ENCODE measurements around the gene REM2. TPM values are rescaled to one million over a fixed set of nuclear protein-coding genes. Genes with fewer than 3 reads are reported as not detected.

REM2 gene
- total RNA-seq, 1 experiment from 2014 or later: 0.98 TPM

- no peaks in the 10 kb centered on the region for H3K36me3 ChIP-seq (ENCODE audit: low read depth)
- DNase-seq: no peak
- H3K27ac ChIP-seq: no peak overlapping the region
- no peak overlapping the region for H3K4me2 ChIP-seq
- H3K4me3 ChIP-seq: no peak overlapping the region
- intact Hi-C loops (cut with micrococcal nuclease; ENCODE audit: unreplicated experiment): no loop called here
- no peaks in the 10 kb centered on the region for H3K9me3 ChIP-seq (ENCODE audit: insufficient read depth, low read depth)
- no peaks in the 10 kb centered on the region for H3F3A ChIP-seq (ENCODE audit: insufficient read depth, low read depth)
- H2AFZ ChIP-seq: no peak overlapping the region
- no peaks in the 10 kb centered on the region for H3K79me2 ChIP-seq (ENCODE audit: low read depth)
- ChIA-PET POLR2A (ENCODE audit: unreplicated experiment) (interaction anchor here (0.5 kb wide), 1 partner anchor 64 kb away, joined by 5 read pairs; no protein-coding TSS in a partner anchor), CTCF (no interaction called here)
- no peaks in the 10 kb centered on the region for H3K27me3 ChIP-seq (ENCODE audit: insufficient read depth, low read depth)
- H4K20me1 ChIP-seq (ENCODE audit: insufficient read depth): no peaks in the 10 kb centered on the region
- TF ChIP-seq EZH2 (IDR thresholded peaks at IDR 0.05; ENCODE audit: low read depth) (no peak), CTCF (conservative IDR thresholded peaks at IDR 0.05) (no peak)
- H3K4me1 ChIP-seq (replicated peaks; ENCODE audit: insufficient read depth): no peaks in the 10 kb centered on the region
- H3K9me2 ChIP-seq (ENCODE audit: insufficient read depth): no peaks in the 10 kb centered on the region
- BruUV-seq (replicated peaks): no TSS peak
Measured at GRCh38 chr14:22838631-22839041, 44.4 kb upstream of the REM2 start.

- DNase-seq: no peak
- Histone ChIP-seq H4K20me1 (ENCODE audit: insufficient read depth) (no peaks in the 10 kb centered on the region), H3K4me3 (no peak overlapping the region), H3K27me3 (ENCODE audit: insufficient read depth, low read depth) (no peaks in the 10 kb centered on the region), H2AFZ (no peak overlapping the region), H3F3A (ENCODE audit: insufficient read depth, low read depth) (no peaks in the 10 kb centered on the region), H3K4me1 (replicated peaks; ENCODE audit: insufficient read depth) (no peaks in the 10 kb centered on the region), H3K9me3 (ENCODE audit: insufficient read depth, low read depth) (no peaks in the 10 kb centered on the region), H3K36me3 (ENCODE audit: low read depth) (no peaks in the 10 kb centered on the region), H3K27ac (no peak overlapping the region), H3K9me2 (ENCODE audit: insufficient read depth) (no peaks in the 10 kb centered on the region), H3K79me2 (ENCODE audit: low read depth) (no peaks in the 10 kb centered on the region), H3K4me2 (no peak overlapping the region)
- intact Hi-C loops (cut with micrococcal nuclease; ENCODE audit: unreplicated experiment): no loop called here
- ChIA-PET POLR2A (ENCODE audit: unreplicated experiment) (interaction anchor here (0.5 kb wide), 1 partner anchor 63 kb away, joined by 5 read pairs; no protein-coding TSS in a partner anchor), CTCF (no interaction called here)
- no peak for TF ChIP-seq EZH2 (IDR thresholded peaks at IDR 0.05; ENCODE audit: low read depth)
- TF ChIP-seq CTCF (conservative IDR thresholded peaks at IDR 0.05): no peak
- BruUV-seq (replicated peaks): no TSS peak
Measured at GRCh38 chr14:22839159-22839779, 43.8 kb upstream of the REM2 start.

GRCh38 chr14:22841311-22841710 lies 41.7 kb upstream of the REM2 start:
- ChIA-PET CTCF (no interaction called here), POLR2A (ENCODE audit: unreplicated experiment) (no interaction called here)
- H3K27ac ChIP-seq: no peak overlapping the region
- H3K79me2 ChIP-seq (ENCODE audit: low read depth): no peaks in the 10 kb centered on the region
- no peak overlapping the region for H3K4me3 ChIP-seq
- no peaks in the 10 kb centered on the region for H4K20me1 ChIP-seq (ENCODE audit: insufficient read depth)
- H3K4me2 ChIP-seq: no peak overlapping the region
- H3F3A ChIP-seq (ENCODE audit: insufficient read depth, low read depth): no peaks in the 10 kb centered on the region
- no peaks in the 10 kb centered on the region for H3K9me3 ChIP-seq (ENCODE audit: insufficient read depth, low read depth)
- H3K9me2 ChIP-seq (ENCODE audit: insufficient read depth): no peaks in the 10 kb centered on the region
- DNase-seq: no peak
- intact Hi-C loops (cut with micrococcal nuclease; ENCODE audit: unreplicated experiment): no loop called here
- no peaks in the 10 kb centered on the region for H3K36me3 ChIP-seq (ENCODE audit: low read depth)
- H3K4me1 ChIP-seq (replicated peaks; ENCODE audit: insufficient read depth): no peaks in the 10 kb centered on the region
- H3K27me3 ChIP-seq (ENCODE audit: insufficient read depth, low read depth): no peaks in the 10 kb centered on the region
- H2AFZ ChIP-seq: no peak overlapping the region
- no peak for TF ChIP-seq EZH2 (IDR thresholded peaks at IDR 0.05; ENCODE audit: low read depth)
- TF ChIP-seq CTCF (conservative IDR thresholded peaks at IDR 0.05): no peak
- no TSS peak for BruUV-seq (replicated peaks)

Data from PC-9 (cell line).